ENCODE data around the gene DRAP1.

DNA sequence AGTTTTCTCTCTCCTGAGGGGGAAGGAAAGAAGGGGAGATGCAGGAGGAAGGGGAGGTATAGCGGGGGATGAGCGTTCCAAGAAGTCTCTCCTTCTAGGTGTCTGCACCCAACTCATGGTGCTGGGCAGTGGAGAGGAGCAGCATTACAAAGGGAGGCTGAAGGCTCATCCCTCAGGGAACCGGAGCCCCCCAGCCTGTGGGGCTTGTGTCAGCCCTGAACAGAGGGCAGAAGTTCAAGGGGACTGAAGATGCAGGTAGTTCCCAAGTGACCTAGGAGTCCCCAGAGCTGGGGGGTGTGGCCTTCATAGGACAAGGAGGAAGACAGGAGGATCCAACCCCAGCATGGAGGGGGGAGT lies 2.2 kb upstream of the DRAP1 start:
- TF ChIP-seq EZH2phosphoT487 (IDR thresholded peaks at IDR 0.05; ENCODE audit: borderline replicate concordance, low read depth, low read length) = no peak
- TF ChIP-seq, protein P1, sequence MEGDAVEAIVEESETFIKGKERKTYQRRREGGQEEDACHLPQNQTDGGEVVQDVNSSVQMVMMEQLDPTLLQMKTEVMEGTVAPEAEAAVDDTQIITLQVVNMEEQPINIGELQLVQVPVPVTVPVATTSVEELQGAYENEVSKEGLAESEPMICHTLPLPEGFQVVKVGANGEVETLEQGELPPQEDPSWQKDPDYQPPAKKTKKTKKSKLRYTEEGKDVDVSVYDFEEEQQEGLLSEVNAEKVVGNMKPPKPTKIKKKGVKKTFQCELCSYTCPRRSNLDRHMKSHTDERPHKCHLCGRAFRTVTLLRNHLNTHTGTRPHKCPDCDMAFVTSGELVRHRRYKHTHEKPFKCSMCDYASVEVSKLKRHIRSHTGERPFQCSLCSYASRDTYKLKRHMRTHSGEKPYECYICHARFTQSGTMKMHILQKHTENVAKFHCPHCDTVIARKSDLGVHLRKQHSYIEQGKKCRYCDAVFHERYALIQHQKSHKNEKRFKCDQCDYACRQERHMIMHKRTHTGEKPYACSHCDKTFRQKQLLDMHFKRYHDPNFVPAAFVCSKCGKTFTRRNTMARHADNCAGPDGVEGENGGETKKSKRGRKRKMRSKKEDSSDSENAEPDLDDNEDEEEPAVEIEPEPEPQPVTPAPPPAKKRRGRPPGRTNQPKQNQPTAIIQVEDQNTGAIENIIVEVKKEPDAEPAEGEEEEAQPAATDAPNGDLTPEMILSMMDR (conservative IDR thresholded peaks at IDR 0.05; ENCODE audit: low read length) = no peak

All from OCI-LY7 (cell line).